Glomerular endothelial cell (primary cell): ENCODE results near the gene FLACC1. TPM values are rescaled to one million over a fixed set of nuclear protein-coding genes. Genes with fewer than 3 reads are reported as not detected.

Experiments
- DNase-seq: peaks from one replicate; pipeline ENCODE4 v3.0.0-alpha.2; 2011; ENCODE audit warnings: low read depth, low spot score; ENCODE audit errors: extremely low read depth
- total RNA-seq: library from RNA; depleted of rRNA; stranded (reverse); fragments of >200 nt; gene quantifications from 2 replicates; pipeline ENCODE4 v1.2.3, GENCODE V29; 2015

Gene FLACC1
- total RNA-seq, 1 donor from 2014 or later: 0.23 TPM

GRCh38 chr2:201279079-201279478 lies 78.1 kb downstream of the FLACC1 start:
- no peak for DNase-seq

GRCh38 chr2:201276511-201276910 lies 80.6 kb downstream of the FLACC1 start:
- no peak for DNase-seq

DNA sequence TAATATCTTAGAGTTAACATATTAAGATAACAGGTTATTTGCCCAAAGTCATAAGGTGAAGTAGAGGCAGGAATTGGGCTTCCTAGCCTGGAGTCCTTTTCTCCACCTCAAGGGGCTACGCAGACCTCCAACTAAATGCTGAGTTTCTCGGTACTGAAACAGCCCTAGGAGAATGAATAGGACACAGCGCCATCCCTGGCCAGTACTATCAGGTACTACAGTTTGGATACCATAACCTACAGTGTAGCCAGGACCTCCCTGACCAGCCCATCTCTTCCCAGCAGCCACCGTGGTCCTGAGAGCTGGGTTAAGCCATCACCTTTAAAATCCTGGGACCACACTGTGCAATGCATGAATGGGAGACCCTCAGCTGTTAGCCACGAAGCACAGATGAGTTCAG lies 81.2 kb downstream of the FLACC1 start:
- DNase-seq: no peak

DNA sequence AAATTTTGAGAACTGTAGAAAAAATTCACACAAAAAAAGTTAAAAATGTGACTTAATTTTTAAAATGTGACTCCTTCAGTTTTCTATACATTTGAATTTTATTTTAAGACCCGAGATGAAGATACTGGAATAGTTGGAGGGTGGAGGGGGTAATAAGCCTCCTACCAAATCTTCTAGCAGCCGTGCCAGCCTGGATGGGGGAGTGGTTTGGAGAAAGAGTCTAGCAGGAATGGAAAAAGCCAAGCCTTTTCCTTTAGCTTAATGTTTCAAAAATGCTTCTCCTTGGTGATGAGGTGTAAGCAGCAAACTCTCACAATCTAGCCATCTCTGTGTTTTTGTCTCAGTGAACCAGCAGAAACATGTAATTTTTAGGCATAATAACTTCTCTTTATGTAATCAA lies 82.1 kb downstream of the FLACC1 start:
- DNase-seq: no peak

DNA sequence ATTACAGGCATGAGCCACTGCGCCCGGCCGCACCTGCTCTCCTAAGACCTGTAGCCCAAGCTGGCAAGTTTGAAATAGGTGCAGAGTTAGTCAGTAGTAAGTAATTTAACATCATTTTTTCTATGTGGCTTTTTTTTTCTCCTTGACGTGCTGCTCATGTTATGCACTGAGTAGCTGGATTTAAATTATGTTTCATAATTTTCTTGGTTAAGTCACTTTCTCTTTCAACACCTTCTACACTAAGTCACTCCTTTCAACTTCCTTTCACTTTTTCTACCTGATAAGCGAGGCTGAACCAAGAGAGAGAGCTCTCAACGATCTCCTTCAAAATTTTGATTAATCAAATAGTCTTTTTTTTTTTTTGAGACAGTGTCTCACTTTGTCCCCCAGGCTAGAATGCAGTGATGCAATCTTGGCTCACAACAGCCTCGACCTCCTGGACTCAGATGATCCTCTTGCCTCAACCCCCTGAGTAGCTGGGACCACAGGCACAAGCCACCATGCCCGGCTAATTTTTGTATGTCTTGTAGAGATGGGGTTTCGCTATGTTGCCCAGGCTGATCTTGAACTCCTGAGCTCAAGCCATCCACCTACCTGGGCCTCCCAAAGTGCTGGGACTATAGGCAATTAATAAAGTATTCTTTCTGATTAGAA lies 83.7 kb downstream of the FLACC1 start:
- DNase-seq: no peak

- no peak for DNase-seq
Measured at GRCh38 chr2:201271917-201272316, 85.2 kb downstream of the FLACC1 start.

GRCh38 chr2:201270293-201271001 lies 86.7 kb downstream of the FLACC1 start:
- DNase-seq: no peak

DNA sequence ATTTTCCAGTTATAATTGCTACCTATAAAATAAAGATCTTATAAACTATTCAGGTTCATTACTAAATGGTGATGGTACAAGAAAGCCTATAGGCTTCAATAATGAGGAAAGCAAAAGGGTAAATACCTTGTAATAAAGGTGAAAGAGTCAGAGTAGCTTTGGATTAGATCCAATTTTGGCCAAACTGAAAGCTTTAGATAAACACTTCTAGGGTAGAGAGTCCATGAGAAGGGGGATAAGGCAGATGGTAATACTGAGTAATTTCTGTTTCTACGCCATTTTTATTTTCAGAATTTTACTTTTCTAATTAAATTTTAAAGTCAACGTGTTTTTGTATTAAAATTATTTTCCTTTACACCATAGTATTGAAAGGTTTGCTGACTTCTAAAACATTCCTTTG lies 87.4 kb downstream of the FLACC1 start:
- no peak for DNase-seq

DNA sequence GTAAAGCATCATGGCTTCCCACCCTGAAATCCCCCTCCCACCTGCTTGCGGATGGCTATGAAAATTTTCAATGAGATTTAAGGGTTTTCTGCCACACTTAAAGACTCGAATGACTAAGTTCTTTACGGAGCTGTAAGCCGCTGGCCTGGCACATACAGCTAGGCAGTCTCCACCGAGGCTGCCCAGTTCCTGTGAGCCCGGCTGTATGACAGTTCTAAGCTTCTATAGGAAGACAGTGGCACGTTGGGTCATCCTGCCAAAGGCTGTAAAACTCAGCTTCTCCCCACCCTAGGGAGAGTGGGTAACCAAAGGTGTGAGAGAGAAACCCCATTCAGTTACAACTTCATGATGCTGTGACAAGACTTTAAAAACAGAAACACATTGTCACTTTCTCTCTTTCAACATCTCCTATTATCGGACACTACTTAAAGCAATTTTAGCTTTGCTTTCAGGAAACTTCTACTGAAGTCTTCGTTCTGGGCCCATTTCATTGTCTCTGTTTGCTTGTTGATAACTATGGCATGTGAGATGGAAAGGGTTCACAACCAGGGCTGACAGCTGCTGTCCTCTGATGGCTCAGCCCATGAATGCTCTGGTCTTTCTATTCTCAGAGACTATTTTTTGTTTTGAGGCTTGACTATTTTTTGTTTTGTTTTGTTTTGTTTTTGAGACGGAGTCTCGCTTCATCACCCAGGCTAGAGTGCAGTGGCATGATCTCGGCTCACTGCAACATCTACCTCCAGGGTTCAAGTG lies 89.7 kb downstream of the FLACC1 start:
- no peak for DNase-seq

DNA sequence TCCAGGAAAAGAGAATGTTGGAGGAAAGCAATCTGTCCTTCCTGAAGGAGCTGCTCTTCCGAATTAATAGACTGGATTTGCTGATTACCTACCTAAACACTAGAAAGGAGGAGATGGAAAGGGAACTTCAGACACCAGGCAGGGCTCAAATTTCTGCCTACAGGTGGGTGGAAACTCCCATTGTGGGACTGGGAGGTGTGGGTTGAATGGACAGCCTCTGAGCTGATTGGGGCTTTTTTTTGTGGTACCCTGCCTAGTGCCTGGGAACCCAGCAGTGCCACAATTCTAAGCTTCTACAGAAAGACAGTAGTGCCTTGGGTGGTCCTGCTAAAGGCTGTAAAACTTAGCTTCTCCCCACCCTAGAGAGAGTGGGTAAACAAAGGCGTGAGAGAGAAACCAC lies 90.5 kb downstream of the FLACC1 start:
- no peak for DNase-seq

DNA sequence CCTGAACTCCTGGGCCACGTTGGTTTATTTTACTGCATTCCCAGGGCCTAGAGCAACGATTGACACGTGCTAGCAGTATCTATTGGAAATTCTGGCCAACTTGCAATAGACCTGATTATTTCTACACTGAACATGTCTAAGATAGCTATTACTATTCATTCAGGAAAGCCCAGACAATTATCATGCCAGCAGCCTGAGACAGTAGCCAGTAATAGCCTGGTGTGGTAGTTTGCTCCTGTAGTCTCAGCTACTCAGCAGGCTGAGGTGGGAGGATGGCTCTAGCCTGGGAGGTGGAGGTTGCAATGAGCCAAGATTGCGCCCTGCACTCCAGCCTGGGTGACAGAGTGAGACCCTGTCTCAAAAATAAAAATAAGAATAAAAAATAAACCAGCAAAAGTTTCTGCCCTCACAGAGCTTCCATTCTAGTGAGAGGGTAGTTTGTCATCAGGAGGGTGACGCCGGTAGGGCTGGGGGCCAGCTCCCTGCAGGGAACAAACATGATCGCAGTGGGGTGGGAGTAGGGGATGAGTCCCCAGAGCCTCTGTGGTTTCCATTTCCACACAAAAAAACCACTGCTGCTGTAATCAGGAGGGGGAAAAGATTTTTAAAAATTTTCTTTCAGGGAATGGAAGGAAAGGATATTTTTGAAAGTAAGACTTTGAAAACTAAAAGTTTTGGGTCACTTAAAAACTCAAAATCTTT lies 92.5 kb downstream of the FLACC1 start:
- no peak for DNase-seq

GRCh38 chr2:201263779-201264178 lies 93.4 kb downstream of the FLACC1 start:
- DNase-seq: no peak

DNA sequence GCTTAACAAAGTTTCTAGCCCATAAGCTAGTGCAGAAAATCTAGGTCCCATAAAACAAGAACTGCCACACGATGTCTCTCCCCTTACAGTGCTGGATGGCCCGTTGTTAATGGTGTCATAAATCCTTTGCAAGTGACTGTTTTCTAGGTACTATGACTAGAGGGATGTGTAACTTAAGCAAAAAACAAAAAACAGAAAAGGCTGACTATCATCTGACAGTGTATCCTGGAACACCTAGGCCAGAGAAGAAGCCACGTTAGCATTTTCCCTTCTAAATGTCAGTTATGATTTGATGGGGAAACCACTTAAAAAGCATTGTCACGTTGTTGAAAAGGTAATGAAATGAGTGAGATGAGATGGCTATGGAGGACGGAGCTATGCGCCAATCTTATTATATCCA lies 94.4 kb downstream of the FLACC1 start:
- DNase-seq: no peak

GRCh38 chr2:201261906-201262305 lies 95.2 kb downstream of the FLACC1 start:
- no peak for DNase-seq

- DNase-seq: no peak
Measured at GRCh38 chr2:201261471-201261870, 95.7 kb downstream of the FLACC1 start.

GRCh38 chr2:201260302-201260800 lies 96.8 kb downstream of the FLACC1 start, which contains the start of gene CASP8:
Gene CASP8, plus strand, starts transcription at chr2:201260536. Its CDS starts 5,951 bp downstream, at chr2:201266487.
- no peak for DNase-seq

DNA sequence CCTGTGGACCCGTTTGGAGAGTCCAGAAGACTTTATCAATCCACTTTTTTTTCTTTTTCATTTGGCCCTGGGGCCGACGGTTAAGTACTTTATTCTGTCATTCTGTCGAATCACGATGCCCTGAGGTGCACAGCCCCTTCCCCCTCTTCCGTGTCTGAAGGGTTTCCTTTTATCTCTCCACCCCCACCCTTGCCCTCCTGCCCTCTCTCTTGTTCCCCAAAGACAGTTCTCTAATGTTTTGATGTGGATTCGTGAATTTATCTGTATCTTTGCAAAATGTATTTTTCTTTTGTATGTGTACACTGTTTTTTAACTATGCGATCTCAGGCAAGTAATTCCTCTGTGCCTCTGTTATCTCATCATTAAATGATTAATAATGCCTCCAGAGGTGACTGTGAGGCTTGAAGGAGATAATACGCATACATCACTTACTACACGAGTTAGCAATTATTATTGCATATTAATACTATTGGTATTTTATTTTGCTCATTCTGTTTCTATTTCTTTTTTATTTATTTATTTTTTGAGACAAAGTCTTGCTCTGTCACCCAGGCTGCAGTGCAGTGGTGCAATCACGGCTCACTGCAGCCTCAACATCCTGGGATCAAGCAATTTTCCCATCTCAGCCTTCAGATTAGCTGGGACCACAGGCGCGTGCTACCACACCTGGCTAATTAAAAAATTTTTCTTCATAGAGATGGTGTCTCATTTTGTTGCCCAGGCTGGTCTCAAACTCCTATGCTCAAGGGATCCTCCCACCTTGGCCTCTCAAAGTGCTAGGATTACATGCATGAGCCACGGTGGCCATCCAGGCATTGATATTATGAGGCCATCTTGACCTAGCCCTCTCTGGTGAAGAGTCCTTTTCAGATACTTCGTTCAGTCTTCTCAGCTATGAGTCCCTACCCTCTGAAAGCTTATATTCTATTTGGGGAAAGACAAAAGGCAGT lies 98.2 kb downstream of the FLACC1 start:
- no peak for DNase-seq

- DNase-seq: peak; percentile 75
Measured at GRCh38 chr2:201257956-201258665, 99.0 kb downstream of the FLACC1 start.

DNA sequence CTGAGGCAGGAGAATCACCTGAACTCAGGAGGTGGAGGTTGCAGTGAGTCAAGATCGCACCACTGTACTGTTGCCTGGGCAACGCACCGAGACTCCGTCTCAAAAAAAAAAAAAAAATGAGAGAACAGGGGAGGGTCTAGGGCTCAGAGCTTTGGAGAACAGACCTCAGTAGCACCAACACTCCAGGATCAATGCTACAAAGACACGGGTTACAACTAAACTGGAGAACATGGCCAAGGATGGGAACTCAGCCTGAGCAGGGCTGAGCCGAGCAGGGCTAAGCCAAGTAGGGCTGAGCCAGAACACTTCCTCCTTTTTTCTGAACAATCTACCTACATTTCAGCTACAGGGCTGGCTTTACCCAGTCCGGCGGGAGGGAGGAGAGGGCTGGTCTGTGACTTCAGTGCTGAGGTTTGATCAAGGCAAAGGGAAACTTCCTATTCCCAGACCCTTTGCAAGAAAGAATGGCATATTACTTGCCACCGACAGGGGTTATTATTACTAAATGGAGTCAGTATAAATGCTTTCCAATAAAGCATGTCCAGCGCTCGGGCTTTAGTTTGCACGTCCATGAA lies 99.7 kb downstream of the FLACC1 start:
- no peak for DNase-seq
